SW 1271 (cell line): ENCODE measurements around the gene MPZL1.
A peak's percentile ranks its signal among the peaks of the same experiment; 100 is the strongest.
"Not testable (repeated sequence)": the region's sequence is repeated elsewhere in the genome, so short reads cannot be mapped to it uniquely, and the experiment has no call there.

Experiments
- DNase-seq, 2 experiments: peaks; one replicate each; lab custom pipeline; 2025; lab: John Stamatoyannopoulos, UW

The MPZL1 gene

GRCh38 chr1:167719715-167720421 is 1.9 kb upstream of the MPZL1 start:
- DNase-seq: not testable (repeated sequence)

GRCh38 chr1:167720965-167721616 is 691 bp upstream of the MPZL1 start:
- DNase-seq: peak in 1 of 2 experiments; percentile 50

DNA sequence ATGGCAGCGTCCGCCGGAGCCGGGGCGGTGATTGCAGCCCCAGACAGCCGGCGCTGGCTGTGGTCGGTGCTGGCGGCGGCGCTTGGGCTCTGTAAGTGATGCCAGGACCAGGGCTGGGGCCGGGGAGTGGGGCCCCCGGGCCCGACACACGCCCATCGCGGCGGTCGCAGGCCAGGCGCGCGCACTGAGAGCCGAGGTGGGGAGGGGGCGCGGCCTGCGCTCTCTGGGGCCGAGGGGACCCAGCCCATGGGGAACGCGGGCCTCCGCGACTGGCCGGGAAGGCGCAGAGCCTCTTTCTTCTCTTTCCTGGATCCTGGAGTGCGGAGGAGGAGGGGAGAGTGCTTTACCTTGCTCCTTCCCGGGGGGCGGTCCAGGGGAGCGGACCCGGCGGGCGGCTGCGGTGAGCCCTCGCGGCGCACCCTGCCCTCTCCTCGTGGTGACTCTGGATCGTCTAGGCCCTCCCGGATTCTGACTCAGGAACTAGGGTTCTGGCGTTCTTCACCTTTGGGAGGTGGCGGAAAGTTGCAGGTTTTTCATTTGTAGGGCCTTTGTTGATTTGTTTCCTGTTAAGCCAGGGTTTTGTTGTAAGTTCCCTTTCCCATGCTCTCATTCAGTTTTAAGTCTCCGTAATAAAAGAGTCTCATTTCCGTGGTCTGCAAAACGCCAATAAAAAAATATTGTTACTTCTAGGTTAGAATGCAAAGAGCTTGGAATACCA is 529 bp downstream of the MPZL1 start:
- peak in 1 of 2 experiments; percentile 9 for DNase-seq

DNA sequence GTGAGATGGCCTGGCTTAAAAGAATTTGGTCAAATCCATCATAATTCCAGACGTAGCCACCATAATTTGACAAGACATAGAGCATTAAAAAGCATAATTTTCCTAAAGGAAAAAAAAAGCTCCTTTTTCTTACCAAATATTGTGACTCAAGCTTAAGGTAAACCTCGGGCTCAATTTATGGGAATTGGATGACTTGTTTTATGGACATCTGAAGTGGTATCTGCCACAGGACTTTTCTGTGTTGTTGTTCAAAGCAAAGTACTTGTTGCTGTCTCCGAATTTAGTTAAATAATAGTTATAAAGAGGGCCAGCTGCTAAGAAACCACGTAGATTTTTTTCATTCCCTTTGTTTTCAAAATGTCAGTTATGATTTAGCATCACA is 1.1 kb downstream of the MPZL1 start:
- no peak for DNase-seq

DNA sequence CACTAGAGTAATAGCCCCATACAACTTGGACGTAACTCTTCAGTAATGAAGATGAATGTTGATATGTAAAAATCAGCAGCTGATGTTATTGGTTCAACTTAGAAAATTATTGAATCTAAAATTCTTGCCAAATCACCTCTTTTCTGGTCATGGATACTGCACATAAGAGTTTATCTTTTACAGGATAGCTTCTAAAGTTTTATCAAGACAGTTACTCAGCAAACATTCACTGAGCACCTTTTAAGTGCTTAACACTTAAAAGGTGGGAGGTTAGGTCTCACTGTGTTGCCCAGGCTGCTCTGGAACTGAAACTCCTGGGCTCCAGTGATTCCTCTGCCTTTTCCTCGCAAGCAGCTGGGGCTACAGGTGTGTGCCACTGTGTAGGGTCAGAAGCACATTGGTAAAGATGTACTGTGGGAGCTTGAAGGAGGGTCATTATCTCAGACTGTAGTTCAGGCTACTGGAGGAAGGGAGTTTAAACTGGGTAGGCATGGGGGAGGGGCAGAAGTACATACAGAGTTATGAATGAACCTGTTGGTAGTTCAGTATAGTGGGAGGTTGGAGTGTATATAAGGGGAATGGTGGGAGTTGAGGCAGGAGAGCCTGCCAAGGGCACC is 2.0 kb downstream of the MPZL1 start:
- DNase-seq: no peak

DNA sequence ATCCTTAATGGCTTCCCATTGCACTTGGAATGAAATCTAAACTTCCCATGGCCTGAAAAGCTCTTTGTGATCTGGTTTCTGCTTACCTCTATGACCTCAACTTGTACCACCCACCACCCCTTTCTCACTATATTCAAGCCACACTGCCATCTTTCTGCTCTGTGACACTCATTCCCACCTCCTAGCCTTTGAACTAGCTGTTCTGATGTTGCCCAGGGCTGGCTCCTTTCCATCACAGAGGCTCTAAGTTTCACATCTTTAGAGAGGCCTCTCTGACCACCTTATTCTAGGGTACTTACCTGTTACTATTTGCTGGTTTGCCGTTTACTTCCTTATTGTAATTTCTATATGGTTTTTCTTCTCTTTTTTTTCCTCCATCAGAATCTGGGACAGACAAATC is 4.2 kb downstream of the MPZL1 start:
- no peak for DNase-seq

DNA sequence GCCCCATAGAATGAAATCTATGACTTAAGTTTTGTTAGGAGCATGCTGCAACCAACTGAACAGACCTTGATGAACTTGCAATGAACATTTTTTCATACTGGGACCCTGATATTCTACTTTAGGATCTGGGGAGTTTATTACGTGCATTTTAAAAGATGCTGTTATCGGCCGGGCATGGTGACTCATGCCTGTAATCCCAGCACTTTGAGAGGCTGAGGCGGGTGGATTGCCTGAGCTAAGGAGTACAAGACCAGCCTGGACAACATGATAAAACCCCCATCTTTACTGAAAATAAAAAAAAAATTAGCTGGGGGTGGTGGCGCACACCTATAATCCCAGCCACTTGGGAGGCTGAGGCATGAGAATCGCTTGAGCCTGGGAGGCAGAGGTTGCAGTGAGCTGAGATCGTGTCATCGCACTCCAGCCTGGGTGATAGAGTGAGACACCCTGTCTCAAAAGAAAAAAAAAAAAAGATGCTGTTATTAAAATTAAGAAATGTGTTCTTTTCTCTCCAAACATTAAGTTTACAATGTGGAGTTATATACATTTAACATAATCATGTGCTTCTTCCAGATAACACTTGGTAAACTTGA is 7.1 kb downstream of the MPZL1 start:
- DNase-seq: no peak

- no peak for DNase-seq
Measured at GRCh38 chr1:167734227-167734626, 12.4 kb downstream of the MPZL1 start.

GRCh38 chr1:167734841-167735240 is 13.1 kb downstream of the MPZL1 start:
- DNase-seq: no peak

DNA sequence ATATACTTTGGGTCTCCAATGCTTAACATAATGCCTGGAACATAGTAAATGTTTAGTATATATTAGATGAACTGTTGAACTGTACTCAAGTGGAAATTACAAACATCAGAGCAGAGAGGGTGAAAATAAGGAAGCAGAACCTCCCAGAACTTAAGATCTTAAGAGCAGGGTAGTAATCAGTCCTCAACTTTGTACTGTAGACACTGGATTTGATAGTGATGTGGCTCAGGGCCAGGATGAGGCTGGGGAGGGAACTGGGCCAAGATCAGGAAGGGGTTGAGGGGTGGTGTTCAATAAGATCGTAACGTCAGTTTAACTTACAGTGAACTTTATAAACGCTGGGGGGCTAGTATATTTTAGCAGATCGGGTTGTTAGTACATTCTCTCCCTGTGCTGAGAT is 15.4 kb downstream of the MPZL1 start:
- DNase-seq: no peak

DNA sequence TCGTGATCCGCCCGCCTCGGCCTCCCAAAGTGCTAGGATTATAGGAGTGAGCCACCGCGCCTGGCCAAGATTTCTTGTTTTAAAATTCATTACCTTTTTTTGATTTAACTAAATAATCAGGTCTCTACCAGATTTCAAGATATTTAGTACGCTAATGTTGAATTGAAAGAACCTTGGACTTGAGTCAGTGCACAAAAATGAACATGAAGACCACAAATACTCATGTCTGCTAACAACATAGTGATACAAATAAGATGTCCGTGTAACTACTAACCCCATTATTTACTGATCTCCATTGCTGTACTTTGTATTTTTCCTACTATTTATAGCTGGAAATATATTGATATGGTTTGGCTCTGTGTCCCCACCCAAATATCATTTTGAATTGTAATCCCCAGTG is 16.4 kb downstream of the MPZL1 start:
- no peak for DNase-seq

GRCh38 chr1:167739752-167740151 is 18.0 kb downstream of the MPZL1 start:
- no peak for DNase-seq

GRCh38 chr1:167741103-167741502 is 19.3 kb downstream of the MPZL1 start:
- not testable (repeated sequence) for DNase-seq

DNA sequence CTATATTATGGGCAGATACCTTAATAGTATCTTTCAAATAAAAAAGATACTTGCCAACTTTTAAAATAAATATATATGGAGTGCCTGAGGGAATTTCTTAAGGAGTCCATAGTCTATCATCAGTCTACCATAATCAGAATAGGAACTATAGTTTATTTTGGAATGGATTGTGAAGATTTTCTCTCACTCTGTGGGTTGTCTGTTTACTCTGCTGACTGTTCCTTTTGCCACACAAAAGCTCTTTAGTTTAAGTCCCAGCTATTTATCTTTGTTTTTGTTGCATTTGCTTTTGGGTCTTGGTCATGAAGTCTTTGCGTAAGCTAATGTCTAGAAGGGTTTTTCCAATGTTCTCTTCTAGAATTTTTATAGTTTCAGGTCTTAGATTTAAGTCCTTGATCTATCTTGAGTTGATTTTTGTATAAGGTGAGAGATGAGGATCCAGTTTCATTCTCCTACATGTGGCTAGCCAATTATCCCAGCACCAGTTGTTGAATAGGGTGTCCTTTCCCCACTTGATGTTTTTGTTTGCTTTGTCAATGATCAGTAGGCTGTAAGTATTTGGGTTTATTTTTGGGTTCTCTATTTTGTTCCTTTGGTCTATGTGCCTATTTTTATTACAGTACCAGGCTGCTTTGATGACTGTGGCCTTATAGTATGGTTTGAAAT is 20.7 kb downstream of the MPZL1 start:
- DNase-seq: not testable (repeated sequence)

GRCh38 chr1:167744901-167745300 is 23.1 kb downstream of the MPZL1 start:
- DNase-seq: no peak

GRCh38 chr1:167746013-167746672 is 24.4 kb downstream of the MPZL1 start:
- DNase-seq: no peak

DNA sequence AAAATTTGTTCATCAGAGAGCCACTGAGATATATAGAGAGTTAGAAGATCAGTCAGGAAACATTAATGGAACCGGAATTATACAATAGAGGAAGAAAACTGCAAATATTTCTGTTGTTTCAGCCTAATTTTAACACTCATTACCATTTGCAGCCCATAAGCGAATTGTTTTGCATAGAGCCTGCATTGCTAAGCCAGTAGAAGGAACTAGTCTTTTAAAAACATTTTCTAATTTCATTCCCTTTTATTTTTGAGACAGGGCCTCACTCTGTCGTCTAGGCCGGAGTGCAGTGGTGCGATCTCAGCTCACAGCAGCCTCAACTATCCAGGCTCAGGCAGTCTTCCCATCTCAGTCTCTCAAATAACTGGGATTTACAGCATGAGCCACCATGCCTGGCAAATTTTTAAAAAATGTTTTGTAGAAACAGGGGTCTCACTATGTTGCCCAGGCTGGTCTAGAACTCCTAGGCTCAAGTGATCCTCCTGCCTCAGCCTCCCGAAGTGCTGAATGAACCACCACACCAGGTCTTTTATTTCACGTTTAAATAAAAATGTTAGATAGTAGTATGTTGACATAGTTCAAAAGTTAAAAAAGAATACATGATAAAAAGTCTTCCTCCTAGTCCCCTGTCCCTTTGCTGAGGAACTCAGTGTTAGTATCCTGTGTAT is 25.3 kb downstream of the MPZL1 start:
- DNase-seq: no peak

DNA sequence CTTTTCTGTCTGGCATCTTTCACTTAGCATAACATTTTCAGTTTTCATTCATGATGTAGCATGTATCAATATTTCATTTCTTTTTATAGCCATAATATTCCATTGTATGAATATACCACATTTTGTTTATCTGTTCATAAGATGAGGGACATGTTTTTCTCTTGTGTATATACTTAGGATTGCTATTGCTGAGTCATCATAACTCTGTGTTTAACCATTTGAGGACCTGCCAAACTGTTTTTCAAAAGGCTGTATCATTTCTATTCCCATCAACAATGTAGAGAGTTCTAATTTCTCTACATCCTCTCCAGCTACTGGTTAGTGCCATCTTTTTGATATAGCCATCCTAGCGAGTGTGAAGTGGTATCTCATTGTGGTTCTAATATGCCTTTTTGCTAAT is 26.2 kb downstream of the MPZL1 start:
- no peak for DNase-seq

GRCh38 chr1:167748906-167749305 is 27.1 kb downstream of the MPZL1 start:
- DNase-seq: no peak

DNA sequence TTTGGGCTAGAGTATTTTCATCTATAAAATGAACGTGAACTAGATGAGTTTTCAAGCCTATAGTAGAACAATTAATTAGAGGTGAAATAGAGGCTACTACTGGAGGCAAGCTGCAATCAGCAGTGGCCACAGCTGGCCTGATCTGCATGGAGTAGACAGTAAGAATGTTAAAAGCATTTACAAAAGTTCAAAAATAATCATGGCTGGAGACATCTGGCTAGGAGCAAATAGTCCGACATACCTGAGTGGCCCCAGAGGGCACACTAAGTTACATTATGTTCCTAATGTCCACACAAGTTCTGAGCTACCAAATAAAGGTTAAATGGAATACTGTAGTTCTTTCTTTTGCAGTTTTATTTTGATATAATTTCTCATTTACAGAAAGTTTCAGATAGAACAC is 28.0 kb downstream of the MPZL1 start:
- DNase-seq: no peak

GRCh38 chr1:167750641-167751040 is 28.9 kb downstream of the MPZL1 start:
- DNase-seq: no peak
